Cardiac muscle cell (in vitro differentiated cells and primary cell): ENCODE results near the gene DNAH2. TPM values are rescaled to one million over a fixed set of nuclear protein-coding genes. Genes with fewer than 3 reads are reported as not detected.

Experiments
- DNase-seq, 2 donors: peaks; one replicate each; pipeline versions ENCODE4 v3.0.0 to v3.0.0-alpha.2; 2010 to 2017; ENCODE audit warnings: low read depth in 1 of 2, low spot score in 1 of 2
- H3K27ac ChIP-seq: fragments of 200-600 bp; sonication (generic); 2 replicates; pipeline ENCODE4 v1.5.1; 2016
- H3K27me3 ChIP-seq: fragments of 200-600 bp; sonication (generic); 2 replicates; pipeline ENCODE4 v1.6.0; 2016; ENCODE audit warnings: control low read depth
- H3K36me3 ChIP-seq: fragments of 200-600 bp; sonication (generic); 2 replicates; pipeline ENCODE4 v1.5.1; 2016; ENCODE audit warnings: control low read depth
- H3K4me1 ChIP-seq: fragments of 200-600 bp; sonication (generic); 2 replicates; pipeline ENCODE4 v1.8.1; 2017; ENCODE audit warnings: low read depth, mild to moderate bottlenecking, mixed run types
- H3K4me3 ChIP-seq: fragments of 200-600 bp; sonication (generic); 2 replicates; pipeline ENCODE4 v1.5.1; 2016; ENCODE audit warnings: mild to moderate bottlenecking
- H3K9me3 ChIP-seq: fragments of 200-600 bp; sonication (generic); 2 replicates; pipeline ENCODE4 v1.5.1; 2017; ENCODE audit warnings: low read depth, mild to moderate bottlenecking, control low read depth
- CTCF ChIP-seq: IDR thresholded peaks from 2 replicates; pipeline ENCODE4 v1.5.1; 2012; ENCODE audit warnings: low read depth, mild to moderate bottlenecking, low read length
- polyA plus RNA-seq: library from polyadenylated mRNA; unstranded; fragments of >200 nt; fragmentation: Nextera tagmentation; extraction: Ambion mirVana; gene quantifications from 2 replicates; pipeline ENCODE4 v1.2.1, GENCODE V29; 2016
- total RNA-seq: library from RNA; depleted of rRNA; stranded (reverse); fragments of >200 nt; gene quantifications from 2 replicates; pipeline ENCODE4 v1.2.3, GENCODE V29; 2016

The DNAH2 gene
- total and polyA plus RNA-seq, 2 experiments from 2014 or later: 0.42 to 3.0 TPM

GRCh38 chr17:7715936-7716886 lies 1.3 kb upstream of the DNAH2 start:
- H3K27ac ChIP-seq: no peak overlapping the region
- H3K9me3 ChIP-seq: no peaks in the 10 kb centered on the region
- H3K27me3 ChIP-seq: no peaks in the 10 kb centered on the region
- DNase-seq: no peak
- peak overlapping the region; percentile 40 for H3K4me3 ChIP-seq
- no peak for TF ChIP-seq CTCF
- no peaks in the 10 kb centered on the region for H3K36me3 ChIP-seq
- H3K4me1 ChIP-seq: no peaks in the 10 kb centered on the region

GRCh38 chr17:7717756-7718350 lies 309 bp downstream of the DNAH2 start:
- Histone ChIP-seq H3K4me1 (no peaks in the 10 kb centered on the region), H3K27me3 (no peaks in the 10 kb centered on the region), H3K36me3 (no peaks in the 10 kb centered on the region), H3K9me3 (no peaks in the 10 kb centered on the region), H3K27ac (no peak overlapping the region), H3K4me3 (peak overlapping the region; percentile 40)
- TF ChIP-seq CTCF: no peak
- peak; percentile 14 to 34 for DNase-seq

GRCh38 chr17:7719661-7720060 lies 2.1 kb downstream of the DNAH2 start:
- Histone ChIP-seq H3K27ac (no peak overlapping the region), H3K27me3 (no peaks in the 10 kb centered on the region), H3K4me1 (no peaks in the 10 kb centered on the region), H3K9me3 (no peaks in the 10 kb centered on the region), H3K36me3 (no peaks in the 10 kb centered on the region), H3K4me3 (no peak overlapping the region)
- no peak for TF ChIP-seq CTCF
- DNase-seq: no peak

- Histone ChIP-seq H3K27ac (no peak overlapping the region), H3K9me3 (no peaks in the 10 kb centered on the region), H3K36me3 (no peaks in the 10 kb centered on the region), H3K27me3 (no peaks in the 10 kb centered on the region), H3K4me3 (no peak overlapping the region), H3K4me1 (no peaks in the 10 kb centered on the region)
- TF ChIP-seq CTCF: no peak
- no peak for DNase-seq
Observed at GRCh38 chr17:7720125-7720524, 2.6 kb downstream of the DNAH2 start.

- Histone ChIP-seq H3K36me3 (no peaks in the 10 kb centered on the region), H3K4me1 (no peaks in the 10 kb centered on the region), H3K4me3 (no peak overlapping the region), H3K27me3 (no peaks in the 10 kb centered on the region), H3K9me3 (no peaks in the 10 kb centered on the region), H3K27ac (no peak overlapping the region)
- TF ChIP-seq CTCF: no peak
- DNase-seq: no peak
Observed at GRCh38 chr17:7721612-7722011, 4.1 kb downstream of the DNAH2 start.
